Measurements from ENCODE around the gene NUDT2.
"Not testable (repeated sequence)": the region's sequence is repeated elsewhere in the genome, so short reads cannot be mapped to it uniquely, and the experiment has no call there.

NUDT2 gene

DNA sequence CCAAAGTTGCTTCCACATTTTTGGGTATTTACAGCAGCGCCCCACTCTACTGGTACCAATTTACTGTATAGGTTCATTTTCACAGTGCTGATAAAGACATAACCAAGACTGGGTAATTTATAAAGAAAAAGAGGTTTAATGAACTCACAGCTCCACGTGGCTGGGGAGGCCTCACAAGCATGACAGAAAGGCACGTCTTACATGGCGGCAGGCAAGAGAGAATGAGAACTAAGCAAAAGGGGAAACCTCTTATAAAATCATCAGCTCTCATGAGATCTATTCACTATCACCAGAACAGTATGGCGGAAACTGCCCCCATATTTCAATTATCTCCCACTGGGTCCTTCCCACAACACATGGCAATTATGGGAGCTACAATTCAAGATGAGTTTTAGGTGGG is 39.4 kb downstream of the NUDT2 start:
- not testable (repeated sequence) for DNase-seq (ENCODE audit: insufficient read length, low spot score); FAIRE-seq

DNA sequence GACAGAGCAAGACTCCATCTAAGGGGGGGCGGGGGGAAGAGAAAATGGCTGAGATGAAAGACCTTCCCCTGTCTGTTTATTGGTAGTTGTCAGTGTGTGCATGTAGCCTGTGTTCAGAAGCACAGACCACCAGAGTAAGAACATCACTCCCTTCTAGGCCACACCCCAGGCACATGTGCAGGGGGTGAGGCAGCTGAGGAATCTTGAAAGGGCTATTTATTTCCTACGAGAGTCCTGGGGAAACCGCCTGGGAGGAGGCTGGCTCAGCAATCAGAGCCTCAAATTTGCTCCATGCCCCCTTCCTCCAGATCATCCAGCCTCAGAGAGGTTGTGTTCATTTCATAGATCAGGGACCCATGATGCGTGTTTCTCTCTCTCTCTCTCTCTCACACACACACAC is 40.3 kb downstream of the NUDT2 start:
- FAIRE-seq = no peak
- DNase-seq (ENCODE audit: insufficient read length, low spot score) = no peak

DNA sequence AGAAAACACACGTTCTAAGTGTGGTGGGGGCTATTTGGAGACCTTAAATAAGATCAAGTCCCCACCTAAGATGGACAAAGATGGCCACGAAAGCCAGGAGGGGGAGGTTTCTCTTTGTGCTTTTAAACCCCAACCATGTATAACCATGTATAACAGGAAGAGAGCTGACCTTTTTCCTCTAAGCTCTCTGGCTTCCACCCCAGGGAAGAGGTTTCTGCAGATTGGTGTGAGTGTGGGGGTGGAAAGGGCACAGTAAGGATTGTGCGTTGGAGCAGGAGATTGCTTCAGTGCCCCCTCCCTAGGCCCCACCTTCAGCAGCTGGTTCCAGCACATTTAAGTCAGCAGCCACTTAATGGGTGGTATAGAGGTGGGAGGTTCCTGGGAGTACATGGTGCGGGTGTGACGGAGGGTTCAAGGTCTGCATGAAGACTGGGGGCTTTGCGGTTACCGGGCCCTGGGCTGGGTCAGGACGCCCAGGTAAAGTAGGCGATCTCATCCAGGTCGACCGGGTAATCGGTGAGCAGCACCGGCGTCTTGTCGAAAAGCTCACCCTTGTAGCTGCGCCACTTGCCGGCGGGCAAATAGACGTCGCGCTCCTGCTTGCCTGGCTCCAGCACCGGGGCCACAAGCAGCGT is 41.1 kb downstream of the NUDT2 start:
- DNase-seq (ENCODE audit: insufficient read length, low spot score) = no peak
- no peak for FAIRE-seq

DNA sequence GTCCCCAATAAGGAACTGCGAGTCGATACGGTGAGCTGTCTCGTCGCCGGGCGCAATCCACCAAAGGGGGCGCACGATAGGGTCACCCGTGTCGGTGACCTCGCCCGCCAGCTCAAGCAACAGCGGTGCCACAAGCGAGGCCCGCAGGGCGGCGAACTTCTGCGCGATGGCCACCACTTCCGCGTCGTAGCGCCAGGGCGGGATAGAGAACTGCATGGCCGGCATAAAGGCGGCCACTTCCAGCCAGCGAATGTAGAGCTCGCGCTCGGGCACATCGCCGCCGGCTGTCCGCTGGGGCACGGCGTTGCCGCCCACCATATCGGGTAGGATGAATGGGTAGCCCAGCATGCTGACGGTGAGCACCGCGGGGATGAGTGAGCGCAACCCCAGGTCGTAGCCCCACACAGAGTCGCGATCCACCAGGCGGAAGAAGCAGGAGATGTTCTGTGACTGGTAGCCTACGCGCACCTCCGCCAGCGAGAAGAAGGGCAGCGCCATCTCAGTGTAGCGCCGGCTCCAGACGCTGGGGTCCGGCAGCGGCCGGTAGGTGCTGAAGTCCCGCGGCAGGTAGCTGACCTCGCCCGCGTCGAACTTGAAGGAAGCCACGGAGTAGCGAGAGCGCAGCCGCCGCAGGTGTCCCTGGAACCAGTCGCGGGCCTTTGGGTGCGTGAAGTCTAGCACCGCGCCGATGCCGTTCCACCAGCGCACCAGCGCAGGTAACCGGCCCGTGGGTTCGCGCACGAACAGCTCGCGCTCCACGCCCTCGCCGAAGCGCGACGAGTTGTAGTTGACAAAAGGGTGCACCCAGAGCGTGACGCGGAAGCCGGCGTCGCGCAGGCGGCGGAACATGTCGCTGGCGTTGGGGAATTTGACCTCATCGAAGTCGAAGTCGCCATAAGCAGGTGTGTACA is 41.9 kb downstream of the NUDT2 start:
- FAIRE-seq = no peak
- no peak for DNase-seq (ENCODE audit: insufficient read length, low spot score)

DNA sequence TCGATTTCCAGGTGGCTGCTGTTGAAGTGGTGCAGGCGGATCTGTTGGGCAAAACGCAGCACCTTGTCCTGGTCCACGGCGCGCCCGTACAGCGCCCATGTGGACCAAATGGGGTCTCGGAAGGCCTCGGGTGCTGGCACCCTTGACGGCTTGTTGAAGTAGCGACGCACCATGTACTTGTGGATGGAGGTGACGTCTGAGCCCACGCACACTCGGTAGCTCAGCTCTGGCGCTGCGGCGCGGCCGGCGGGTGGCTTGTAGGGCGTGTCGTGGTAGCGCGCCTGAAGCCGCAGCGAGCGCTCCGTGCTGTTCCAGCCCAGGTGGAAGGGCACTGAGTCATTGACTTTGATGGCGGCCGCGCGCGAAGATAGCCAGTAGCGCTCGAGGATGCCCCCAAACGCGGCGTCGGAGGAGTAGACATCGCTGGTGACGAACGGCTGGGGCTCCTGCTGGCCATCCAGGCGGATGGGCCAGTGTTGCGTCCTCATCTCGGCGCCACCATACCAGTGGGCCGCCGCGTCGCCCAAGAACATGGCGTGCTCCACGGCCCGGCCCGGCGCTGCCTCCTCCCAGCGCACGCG is 42.6 kb downstream of the NUDT2 start:
- DNase-seq (ENCODE audit: insufficient read length, low spot score) (no peak), FAIRE-seq (no peak)

DNA sequence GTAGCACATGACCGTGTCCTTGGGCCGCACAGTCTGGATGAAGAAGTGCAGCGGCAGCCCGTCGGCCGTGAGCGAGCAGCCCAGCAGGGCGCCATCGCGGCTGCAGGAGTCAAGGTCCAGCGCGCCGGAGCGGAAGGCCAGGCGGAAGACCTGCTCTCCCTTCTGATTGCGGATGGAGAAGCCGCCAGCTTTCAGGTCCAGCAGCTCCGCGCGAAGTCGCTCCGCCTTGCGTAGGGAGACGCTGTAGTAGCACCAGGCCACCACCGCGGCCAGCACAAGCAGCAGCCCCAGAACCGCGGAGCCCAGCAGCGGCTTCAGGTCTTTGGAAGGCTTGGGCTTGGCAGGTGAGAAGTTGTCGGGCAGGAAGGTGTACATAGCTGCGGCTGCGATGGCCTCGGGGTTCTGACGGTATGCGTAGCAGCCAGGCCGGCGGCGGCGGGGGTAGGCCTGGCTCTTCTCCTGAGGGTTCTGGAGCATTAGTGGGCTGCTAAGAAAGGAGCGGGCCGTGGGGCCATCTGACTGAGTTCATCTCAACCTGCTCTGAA is 43.2 kb downstream of the NUDT2 start:
- DNase-seq (ENCODE audit: insufficient read length, low spot score) = no peak
- no peak for FAIRE-seq

DNA sequence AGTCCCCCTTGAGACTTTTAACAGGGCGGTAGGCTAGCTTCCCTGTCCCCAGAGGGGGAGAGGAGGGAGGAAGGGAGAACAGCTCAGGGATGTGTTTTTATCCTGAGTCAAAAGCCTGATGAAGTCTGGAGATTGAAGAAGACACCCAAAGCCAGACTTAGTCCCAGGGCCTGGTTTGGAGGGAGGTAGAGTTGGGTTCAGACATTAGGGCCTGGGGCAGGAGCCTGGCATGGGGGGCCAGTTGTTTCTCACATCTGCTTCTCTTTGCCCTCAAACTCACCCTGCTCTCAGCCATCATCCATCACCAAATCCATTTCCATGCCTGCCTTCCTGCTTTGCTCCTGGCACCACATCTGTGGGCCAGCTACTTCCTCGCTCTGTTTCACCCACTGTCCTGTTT is 44.4 kb downstream of the NUDT2 start:
- FAIRE-seq (no peak), DNase-seq (ENCODE audit: insufficient read length, low spot score) (no peak)

DNA sequence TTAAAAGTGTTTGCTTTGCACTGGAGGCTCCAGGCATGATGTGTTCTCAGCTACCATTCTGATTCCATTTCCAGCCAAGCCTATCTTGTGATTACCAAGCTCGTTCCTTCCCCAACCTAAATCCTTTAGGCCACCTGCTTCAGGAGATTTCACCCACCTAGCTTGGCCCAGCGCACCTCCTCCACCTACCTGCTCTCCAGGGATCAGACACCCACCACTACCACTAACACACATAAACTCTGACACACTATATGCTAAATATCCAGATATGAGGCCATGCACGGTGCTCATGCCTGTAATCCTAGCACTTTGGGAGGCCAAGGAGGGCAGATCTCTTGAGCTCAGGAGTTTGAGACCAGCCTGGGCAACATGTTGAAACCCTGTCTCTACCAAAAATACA is 45.0 kb downstream of the NUDT2 start:
- no peak for FAIRE-seq

DNA sequence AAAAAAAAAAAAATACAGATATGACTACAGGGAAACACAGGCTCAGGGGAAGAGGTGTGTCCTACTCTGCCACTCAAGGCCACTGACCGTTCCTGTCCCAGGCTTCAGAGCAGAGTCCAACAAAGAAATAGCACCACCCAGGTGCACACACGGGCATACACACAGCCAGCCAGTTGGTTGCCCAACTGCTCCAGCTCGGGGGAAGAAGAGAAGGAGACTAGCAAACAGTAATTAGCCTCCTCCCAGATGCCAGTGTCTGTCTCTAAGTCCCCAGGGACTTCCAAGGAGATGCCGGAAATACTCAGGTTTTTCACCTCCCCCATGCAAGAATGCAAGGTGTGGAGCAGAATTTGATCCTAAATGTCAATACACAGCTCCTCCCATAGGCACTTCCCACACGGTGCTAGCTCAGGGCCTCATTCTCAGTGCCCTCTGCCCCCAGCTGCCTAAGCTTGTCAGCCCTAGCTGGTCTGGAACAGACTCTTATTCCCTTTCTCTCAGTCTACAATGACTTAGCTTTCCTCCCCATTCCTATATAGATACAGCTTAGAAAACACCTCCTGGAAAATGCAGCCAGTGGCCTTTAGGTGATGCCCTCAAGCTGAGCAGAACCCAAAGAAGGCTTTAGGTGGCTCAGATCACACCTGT is 45.7 kb downstream of the NUDT2 start:
- DNase-seq (ENCODE audit: insufficient read length, low spot score) = no peak
- no peak for FAIRE-seq

More for the DNA sequence above, 45.0 kb downstream of the NUDT2 start:
- DNase-seq (ENCODE audit: insufficient read length, low spot score) = no peak

DNA sequence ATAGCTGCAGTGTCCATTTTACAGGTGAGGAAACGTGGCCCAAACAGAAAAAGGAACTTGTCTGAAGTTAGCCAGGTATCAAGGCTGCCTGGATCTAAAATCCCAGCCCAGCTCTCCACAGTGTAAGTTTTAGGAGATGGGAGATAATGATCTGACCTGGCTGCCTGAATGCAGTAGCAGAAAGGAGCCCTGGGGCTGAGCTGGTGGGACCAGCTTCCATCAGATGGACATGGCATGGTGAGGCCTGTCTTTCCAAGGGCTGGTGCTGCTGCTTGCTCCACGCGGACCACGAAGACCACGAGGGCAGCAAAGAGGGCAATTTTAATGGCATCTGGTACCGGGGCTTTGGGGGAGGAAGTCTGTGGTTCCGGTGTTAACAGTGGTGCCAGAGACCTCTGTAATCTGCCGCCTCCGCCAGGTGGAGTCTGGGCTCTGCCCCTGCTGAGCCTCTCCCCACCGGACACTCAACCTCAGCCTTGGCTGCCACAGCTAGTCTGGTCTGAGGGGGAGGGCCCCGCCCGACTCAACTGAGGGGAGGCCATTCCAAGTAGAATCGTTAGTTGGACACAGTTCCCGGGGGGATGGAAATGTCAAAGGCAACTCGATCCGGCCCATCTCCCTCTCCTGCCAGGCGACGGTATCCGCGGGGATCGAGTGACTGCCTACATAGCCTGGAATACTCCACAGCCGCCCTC is 46.7 kb downstream of the NUDT2 start:
- peak; percentile 78 for DNase-seq (ENCODE audit: insufficient read length, low spot score)
- peak; percentile 84 for FAIRE-seq

DNA sequence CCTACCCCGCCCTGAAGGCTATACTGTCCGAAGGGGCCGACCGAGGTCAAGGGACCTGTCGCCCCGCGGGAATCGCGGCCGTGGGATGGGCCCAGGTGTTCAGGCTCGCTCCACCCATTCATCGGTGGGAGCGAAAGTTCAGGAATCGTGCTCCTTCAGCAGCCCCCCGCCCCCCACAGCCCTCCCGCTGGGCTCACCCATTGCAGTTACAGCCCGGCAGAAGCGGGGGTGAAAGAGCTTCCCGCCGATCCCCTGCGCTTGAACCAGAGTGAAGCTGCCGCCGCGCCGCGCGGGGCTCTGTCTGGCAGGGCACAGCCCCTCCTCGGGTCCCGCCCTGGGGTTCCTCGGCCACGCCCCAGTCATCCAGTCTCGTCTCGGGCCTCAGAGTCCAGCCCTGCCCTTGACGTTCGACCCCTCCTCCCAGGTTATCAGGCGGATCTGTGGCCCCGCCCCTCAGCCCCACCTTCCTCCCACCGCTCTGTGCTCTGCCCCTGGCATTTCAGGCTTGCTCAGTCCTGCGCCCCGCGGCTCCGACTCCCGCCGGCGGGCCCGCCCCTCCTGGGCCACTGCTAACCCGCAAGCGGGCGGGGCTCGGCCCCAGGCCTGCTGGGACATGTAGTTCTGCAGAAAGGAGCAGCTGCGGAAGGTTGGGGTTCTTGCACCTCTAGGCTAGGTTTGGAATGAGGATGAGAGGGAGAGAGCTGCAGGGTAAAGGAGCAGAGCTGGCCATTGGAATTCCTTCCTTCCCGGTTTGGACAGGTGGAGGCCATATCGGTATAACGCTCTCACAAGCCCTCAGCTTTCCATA is 47.4 kb downstream of the NUDT2 start, which contains the start of gene MYORG:
MYORG (minus strand) TSS at position 303 of the 808 bp plus-strand sequence. CDS start 3,955 bp downstream, outside the sequence.
- DNase-seq (ENCODE audit: insufficient read length, low spot score) = peak; percentile 97
- peak; percentile 100 for FAIRE-seq

DNA sequence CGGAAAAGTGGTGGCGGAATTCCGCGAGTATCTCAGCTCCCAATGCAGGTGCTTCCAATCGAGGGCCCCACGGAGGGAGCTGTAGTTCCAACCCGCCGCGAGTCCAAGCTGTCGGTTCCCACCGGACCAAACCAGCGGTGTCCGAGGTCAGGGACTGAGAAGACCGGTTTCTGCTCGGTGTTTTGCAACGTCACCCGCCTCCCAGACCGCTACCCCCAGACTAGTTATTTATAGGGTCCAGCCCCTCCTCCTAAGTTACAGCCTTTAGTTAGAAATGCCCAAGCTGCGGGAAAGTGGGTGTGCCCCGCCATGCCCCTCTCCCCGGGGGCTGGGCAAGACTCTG is 48.0 kb downstream of the NUDT2 start:
- DNase-seq (ENCODE audit: insufficient read length, low spot score) (no peak), FAIRE-seq (no peak)

DNA sequence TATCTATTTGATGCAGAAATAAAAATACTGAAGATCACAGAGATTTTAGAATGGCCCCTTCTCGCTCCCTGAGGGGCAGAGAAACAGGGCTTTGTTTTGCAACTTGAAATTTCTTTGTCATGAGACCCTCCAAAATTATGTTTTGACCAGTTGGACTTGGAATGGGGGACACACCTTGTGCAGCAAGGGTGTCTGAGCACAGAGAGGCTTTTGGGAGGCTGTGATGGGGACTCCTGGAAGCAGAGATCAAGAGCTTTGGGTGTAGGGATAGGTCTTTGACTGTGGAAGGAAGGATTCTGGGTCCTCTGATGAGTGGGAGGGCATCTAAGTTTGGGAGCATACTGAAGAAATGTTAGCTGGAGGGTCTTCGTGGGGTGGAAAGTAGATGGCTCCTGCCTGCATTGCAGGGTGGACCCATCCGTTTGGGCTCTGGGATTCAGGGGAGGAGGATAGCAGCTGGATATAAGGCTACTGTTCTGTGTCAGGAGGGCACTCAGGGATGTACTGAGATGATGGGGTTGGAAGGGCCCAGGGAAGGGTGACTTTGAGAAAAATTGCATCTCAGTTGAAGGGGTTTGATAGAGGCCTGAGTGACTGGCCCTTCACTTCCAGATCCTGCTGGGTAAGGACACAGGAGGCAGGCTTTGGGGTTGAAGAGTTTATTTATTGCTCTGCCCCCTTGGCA is 49.1 kb downstream of the NUDT2 start:
- FAIRE-seq = no peak
- no peak for DNase-seq (ENCODE audit: insufficient read length, low spot score)

DNA sequence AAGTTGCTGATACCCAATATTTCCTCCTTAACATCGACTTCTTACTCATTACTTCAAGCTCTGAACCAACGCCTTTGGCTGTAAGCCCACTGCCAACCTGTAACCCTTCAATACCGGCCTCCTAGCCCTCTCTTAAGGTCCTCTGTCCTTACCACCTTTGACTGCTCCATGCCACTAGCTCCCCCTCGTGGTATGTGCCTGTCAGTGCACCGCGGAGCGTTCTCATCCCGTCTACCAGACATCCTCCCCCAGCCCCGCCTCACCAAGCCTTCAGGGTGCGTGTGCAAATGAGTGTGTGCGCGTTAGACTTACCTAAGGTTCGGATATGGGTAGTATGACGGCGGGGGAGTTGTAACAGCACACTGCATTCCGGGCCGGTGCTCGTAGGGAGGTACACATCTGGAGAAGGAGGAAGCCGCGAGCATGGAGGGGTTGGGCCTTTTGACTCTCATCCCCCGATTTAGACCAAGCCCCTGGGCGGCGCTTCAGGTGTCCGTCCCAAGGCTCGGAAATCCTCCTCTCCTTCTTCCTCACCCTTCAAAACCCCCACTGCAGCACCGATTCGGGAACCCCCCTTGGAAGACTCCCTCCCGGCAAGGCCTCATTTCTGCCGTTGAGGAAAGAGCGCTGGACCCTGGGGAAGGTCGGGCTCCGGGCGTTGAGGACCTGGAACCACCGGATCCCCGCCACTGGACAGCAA is 50.1 kb downstream of the NUDT2 start:
- FAIRE-seq = peak; percentile 87
- peak; percentile 79 for DNase-seq (ENCODE audit: insufficient read length, low spot score)

DNA sequence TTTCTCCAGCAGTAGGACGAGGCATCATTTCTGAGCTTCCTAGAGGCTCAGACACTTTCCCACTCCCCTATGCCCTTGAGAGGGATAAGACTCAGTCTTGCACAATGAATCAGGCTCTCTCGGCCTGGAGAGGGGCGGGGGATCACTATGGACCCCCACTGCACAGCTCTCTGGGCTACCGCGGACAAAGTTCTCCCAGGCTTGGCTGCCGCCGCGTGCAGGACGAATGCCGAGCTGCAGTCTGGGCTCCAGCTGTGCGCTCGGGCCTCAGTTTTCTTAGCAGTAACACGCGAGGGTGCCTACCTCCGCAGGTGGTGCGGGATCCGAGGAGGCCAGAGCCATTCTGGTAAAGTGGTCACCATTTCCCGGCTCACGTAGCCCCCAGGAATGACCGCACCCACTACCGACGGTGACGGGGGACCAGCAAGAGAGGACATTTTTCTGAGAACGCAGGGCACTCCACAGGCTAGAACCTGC is 50.7 kb downstream of the NUDT2 start:
- FAIRE-seq (no peak), DNase-seq (ENCODE audit: insufficient read length, low spot score) (no peak)

DNA sequence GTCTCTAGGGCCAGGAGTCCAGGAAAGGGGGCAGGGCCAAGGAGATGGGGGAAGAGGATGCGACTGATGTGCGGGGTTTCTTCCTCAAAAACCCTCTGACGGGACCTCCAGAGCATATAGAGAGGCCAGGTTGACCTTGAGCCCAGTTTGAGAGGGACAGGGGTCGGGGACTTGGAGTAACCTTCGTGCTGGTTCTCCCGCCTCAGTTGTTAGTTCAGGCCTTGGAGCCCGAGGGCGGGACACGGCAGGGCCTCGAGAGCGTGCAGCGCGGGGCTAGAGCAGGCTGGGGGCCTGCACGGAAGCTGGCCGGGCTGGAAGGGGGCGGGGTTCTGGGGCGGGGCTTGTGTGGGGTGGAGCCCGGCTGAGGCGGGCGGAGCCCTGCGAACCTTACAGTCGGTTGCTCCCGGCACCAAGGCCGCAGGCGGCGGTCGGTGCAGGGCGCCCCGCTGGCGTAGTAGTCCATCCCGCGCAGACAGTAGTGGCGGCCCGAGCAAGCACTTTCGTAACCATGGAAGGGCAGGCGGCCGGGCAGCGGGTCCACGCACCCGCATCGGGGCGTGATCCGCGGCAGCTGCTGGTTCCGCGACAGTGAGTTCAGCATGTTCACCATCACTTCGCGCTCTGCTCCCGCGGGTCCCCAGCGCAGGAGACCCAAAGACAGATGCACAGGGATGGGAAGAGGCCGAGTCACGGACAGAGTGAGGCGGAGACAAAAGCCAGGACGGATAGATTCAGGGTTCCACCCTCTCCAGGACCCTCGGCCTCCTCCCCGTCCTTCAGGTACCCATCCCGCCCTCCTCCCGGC is 51.3 kb downstream of the NUDT2 start:
- FAIRE-seq = peak; percentile 81
- DNase-seq (ENCODE audit: insufficient read length, low spot score) = peak; percentile 82

DNA sequence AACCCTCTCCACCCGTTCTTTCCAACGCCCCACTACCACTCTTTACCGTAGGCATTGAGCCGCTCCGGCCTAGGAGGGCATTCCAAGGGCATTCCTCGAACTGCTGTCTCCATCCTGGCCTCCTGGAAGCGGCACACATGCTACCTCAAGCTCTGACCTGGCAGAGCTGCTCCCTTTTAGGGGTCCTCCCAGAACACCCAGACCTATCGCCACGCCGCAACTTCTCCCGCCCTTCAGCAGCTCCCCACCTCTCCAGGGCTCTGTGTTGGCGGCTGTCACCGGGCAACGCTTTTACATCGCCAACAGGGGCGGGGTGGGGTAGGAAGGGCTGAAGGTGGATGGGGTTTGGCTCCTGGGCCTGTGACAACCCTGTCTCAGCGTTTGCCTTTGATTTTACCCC is 52.0 kb downstream of the NUDT2 start:
- DNase-seq (ENCODE audit: insufficient read length, low spot score) = no peak

More for the DNA sequence above, 52.0 kb downstream of the NUDT2 start:
- FAIRE-seq = no peak

Data from GM19239 (cell line).